ENCODE measurements around the gene LYL1.

- no peak for TF ChIP-seq CTCF (IDR thresholded peaks at IDR 0.05)
- TF ChIP-seq POLR2A (IDR thresholded peaks at IDR 0.05): no peak
Measured at GRCh38 chr19:13095393-13095784, 7.3 kb downstream of the LYL1 start.

Measured in adrenal gland (tissue), 5 donors.